Measurements from ENCODE around the gene THRB.

Gene THRB

DNA sequence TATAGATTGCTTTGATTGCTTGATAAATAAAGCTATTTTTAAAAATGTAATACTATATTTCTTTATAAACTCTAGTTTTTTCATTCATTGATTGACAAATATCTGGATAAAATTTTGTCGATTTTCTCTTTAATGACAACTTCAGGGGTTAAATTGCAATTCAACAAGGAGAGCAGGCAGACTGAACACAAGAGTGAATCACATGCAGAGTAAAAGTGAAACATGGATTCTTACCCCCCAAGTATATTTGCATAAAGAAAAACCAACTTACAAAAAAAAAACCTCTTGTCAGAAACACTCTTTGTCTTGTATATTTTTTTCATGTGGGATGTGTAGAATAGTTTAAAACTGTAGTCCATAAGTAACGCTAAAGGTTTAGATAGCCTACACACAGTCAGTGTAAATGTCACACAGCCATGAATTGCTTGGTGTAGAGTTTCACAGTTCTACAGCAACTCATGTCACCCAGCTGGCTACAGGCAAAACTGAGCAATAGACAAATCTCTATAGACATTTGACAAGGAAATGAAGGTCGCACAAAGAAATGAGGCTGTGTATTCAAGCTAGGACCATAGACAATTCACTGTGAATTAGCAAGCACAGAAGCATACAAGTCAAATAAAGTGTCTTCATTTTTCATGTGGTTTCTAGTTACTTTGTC is 141.6 kb downstream of the THRB start:
- DNase-seq (ENCODE audit: low read depth, low spot score), result no peak

DNA sequence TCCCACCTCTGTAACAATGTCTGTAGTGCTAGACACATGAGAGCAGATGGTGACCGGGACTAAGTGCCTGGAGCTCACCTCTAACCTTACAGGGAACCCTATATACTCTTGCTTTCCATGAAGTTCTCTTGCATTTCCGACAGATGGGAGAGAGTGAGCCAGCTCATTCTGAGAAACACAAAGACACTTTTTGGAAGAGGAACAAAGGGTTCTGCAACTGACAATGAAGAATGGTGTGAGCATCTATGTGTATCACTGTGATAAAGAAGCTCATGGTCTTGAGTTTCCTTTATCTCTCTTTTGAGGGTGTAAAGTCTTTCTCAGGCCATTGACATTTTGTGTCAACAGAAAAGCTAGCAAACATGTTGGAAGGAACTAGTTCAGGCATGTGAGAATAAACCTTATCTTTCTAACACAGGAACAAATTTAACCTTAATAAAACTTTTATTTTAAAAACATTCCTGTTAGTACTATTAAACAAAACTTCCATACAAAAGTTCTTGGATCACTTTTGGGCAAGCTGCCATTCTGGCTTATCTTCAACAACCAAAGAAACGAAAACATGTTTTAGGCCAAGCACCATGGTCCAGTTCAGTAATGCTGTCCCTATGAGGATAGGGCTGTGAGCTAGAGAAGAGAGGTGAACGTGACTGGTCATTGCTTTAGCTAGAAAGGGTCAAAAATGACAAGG is 142.7 kb downstream of the THRB start:
- peak; percentile 62 for DNase-seq (ENCODE audit: low read depth, low spot score)

GRCh38 chr3:24349367-24350019 is 145.2 kb downstream of the THRB start:
- DNase-seq (ENCODE audit: low read depth, low spot score), result no peak

DNA sequence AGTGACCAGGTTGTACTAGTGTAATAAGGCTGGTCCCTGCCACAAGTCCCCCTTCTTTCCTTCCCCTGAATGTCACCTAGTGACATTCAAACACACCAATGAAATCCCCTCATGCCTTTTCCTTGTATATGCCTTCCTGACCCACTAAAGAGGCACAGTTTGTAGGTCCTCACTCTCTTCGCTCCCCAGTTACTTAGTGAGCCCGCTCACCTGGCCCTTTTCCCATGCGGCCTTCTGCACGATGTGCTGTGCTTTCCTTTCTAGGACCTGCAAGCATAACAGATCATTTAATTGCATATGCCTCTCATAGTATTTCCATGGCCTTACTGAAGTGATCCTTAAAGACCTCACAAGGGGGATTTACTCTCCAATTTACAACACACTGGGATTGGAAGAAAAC is 146.3 kb downstream of the THRB start:
- no peak for DNase-seq (ENCODE audit: low read depth, low spot score)

DNA sequence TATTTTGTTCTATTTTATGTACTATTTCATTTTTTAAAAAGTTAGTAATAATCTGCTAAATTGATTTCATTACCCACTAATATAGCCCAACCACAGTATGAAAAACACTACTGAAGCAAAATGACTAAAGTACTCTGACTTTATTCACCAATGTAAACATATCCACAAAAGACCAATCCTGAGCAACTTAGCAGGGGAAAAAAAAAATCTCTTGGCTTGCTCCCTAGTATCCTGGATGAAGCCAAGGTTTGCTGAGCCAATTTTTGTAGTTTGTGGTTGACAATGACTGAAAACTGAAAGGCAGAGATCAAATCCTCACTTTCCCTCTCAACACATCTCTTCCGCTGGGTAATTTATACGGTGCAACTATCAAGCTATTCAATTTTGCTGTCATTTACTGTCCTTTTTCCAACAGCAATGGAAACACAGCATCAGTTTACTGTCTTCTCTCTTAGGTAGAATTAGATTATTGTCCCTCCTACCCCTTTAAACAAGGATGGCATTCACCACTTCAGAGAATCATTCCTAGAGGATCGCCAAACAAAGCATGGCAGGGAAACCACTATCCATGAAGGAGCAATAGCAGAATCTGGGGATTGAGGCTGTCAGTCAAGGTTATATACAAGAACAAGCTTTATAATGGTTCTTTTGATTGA is 149.7 kb downstream of the THRB start:
- peak; percentile 21 for DNase-seq (ENCODE audit: low read depth, low spot score)

- DNase-seq (ENCODE audit: low read depth, low spot score), result no peak
Observed at GRCh38 chr3:24343084-24343783, 151.4 kb downstream of the THRB start.

- DNase-seq (ENCODE audit: low read depth, low spot score), result no peak
Observed at GRCh38 chr3:24342275-24342674, 152.4 kb downstream of the THRB start.

DNA sequence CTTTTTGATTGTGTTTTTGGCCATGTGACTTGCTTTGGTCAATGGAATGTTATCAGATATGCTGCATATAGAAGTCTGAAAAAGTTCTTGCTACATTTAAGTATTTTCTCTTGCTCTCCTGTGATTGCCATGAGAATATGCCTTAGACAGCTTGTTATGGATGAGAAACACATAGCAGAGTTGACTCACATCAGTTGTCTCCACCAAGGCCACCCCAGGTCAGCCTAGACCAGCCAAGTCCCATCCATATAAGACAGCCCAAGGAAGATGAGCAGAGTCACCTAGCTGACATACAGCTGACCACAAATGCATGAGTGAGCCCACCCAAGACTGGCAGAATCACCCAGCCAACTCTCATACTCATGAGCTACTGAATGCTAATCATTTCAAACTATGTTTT is 153.0 kb downstream of the THRB start:
- no peak for DNase-seq (ENCODE audit: low read depth, low spot score)

DNA sequence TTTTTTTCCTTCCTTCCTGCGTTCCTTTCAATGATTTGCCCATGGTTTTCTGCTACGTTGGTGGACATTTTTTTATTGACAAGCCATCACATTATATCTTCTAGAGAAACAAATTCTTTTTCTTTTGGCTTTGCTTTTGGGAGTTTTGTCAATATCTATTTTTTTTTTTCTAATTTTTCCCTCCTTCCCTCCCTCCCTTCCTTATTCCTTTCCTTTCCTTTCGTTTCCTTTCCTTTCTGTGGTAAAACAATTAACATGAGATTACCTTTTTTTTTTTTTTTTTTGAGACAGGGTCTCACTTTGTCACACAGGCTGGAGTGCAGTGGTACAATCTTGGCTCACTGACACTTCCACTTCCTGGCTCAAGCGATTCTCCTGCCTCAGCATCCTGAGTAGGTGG is 153.7 kb downstream of the THRB start:
- DNase-seq (ENCODE audit: low read depth, low spot score), result no peak

GRCh38 chr3:24340161-24340560 is 154.5 kb downstream of the THRB start:
- no peak for DNase-seq (ENCODE audit: low read depth, low spot score)

- DNase-seq (ENCODE audit: low read depth, low spot score), result no peak
Observed at GRCh38 chr3:24339266-24339825, 155.3 kb downstream of the THRB start.

DNA sequence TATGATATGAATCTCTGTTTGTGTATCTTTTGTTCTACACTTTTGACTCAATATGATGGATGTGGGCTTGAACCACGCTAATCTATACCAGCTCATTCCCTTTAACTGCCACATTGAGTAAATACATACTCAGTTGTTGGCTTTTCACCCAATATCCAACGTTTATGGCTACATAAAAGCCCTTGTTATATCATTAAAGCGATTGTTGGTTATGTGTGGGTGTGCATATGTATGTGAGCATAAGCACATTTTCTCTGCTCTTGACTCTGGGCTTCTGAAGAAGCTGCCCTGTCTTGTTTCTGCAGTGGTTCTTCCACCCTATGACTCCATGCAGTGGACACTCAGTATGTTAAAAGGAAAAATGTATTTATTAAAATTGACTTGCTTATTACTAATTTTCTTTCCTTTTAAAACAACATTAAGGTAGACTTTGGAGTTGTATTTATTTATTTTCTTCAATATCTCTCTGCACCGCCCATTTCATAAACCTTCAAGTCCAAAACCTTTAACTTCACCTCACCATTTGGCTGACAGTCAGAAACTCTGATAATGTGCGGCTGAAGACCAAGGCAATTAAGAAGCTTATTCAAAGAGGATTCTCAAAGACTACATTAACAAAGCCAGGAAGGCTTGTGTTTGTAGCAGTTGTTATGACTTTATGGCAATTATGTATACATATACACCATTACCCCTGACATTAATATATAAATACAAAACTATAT is 156.1 kb downstream of the THRB start:
- no peak for DNase-seq (ENCODE audit: low read depth, low spot score)

DNA sequence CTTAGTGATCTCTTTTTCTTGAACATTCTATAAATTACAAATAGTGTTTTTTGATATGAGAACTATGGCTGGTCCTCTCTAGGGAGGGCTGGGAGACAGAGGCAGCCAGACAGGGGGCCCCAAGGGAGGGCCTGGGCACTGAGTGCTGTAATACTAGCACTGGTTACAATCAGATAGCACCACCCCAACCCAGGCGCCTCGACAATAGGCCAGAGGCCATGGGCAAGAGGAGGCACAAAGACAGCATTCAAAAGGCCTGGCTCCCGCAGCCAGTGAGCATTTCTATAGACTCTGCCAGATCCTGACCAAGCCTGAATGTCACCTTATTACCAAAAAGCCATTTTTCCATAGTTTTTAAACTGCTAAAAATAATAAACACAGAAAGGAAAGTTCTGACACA is 158.5 kb downstream of the THRB start:
- DNase-seq (ENCODE audit: low read depth, low spot score), result no peak

- DNase-seq (ENCODE audit: low read depth, low spot score), result no peak
Observed at GRCh38 chr3:24332092-24332491, 162.6 kb downstream of the THRB start.

- no peak for DNase-seq (ENCODE audit: low read depth, low spot score)
Observed at GRCh38 chr3:24323272-24323671, 171.4 kb downstream of the THRB start.

DNA sequence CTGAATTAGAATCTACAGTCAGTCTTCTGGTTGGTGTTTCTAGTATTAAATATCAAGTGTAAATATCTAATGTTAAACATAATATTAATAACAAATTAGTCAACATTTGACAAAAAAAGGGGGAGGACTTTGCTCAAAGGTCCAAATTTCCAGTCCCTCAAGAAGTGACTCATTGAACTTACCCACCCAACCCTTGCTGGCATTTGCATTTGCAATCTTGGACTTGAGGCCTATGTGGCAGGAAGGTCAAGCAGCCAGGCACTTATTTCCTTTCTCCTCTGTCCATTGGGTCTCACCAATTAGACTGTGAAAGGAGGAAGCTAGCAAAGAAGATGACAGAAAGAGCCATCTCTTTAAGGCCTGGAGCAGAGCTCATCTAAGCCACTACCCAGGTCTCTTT is 174.0 kb downstream of the THRB start:
- no peak for DNase-seq (ENCODE audit: low read depth, low spot score)

DNA sequence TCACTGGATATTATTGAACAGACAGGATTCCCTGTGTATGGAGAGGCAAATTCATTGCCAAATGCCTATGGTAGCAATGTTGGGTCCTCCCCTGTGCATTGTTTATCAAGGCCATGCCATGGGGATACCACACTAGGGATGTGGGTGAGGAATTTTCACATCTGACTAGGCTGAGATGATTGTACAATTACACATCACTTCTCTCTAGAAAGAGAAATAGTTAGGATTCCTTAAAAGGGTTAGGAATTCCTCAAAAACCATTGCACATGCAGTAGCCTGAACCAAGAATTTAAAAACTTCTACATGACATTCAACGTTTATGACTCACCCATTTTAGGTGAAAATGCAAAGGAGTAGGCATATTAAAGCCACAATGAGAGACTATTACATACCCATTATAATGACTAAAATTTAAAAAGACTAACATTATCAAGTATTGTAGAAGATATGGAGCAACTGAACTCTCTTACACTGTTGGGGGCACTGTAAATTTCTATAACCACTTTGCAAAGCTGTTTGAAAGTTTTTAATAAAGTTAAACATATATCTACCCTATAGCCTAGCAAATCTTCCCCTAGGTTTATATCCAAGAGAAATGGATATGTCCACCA is 175.9 kb downstream of the THRB start:
- DNase-seq (ENCODE audit: low read depth, low spot score), result peak; percentile 46

DNA sequence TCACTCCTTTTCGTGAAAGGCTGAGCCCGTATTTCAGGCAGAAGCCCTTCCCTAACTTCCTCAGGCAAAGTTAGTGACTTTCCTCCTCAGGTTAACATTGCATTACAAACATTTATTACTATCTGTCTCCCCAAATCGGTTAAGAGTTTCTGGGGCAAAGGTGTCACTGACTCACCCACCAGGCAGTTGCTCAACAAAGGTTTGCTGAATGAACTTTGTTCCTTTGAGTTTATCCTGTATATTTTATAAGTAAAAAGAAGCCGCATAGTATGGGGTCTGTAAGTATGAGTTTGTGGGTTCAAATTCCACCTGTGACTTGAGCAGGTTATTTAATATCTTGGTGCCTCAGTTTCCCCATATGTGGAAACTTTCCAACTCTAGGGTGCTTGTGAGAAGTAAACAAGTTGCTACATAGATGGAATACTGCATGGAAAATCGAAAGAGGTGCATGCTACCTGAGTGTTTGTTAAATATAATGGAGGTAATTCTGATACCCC is 177.7 kb downstream of the THRB start:
- DNase-seq (ENCODE audit: low read depth, low spot score), result no peak

GRCh38 chr3:24315971-24316370 is 178.7 kb downstream of the THRB start:
- DNase-seq (ENCODE audit: low read depth, low spot score), result no peak

- DNase-seq (ENCODE audit: low read depth, low spot score), result no peak
Observed at GRCh38 chr3:24315356-24315755, 179.3 kb downstream of the THRB start.

Data from astrocyte of the hippocampus (primary cell).